Peyer's patch (tissue), 4 donors: ENCODE data around the gene RAP1GAP.

Source experiments
- CTCF ChIP-seq, 6 experiments: fragments of 450-650 bp in 4 of 6; fragments of 200-600 bp in 2 of 6; sonication (generic) in 1 of 6; IDR thresholded peaks; one replicate each; pipeline ENCODE4 v1.5.1; 2017 to 2019; ENCODE audit warnings: antibody characterized with exemption in 6 of 6, mild to moderate bottlenecking in 3 of 6, moderate library complexity in 1 of 6
- POLR2A ChIP-seq, 2 donors: fragments of 450-650 bp; IDR thresholded peaks; one replicate each; pipeline ENCODE4 v1.5.1; 2017; ENCODE audit warnings: antibody characterized with exemption in 2 of 2, mild to moderate bottlenecking in 2 of 2, moderate library complexity in 2 of 2

- TF ChIP-seq CTCF (IDR thresholded peaks at IDR 0.05) (no peak), POLR2A (IDR thresholded peaks at IDR 0.05) (no peak)
These were observed 104.5 kb downstream of the RAP1GAP start for GRCh38 chr1:21564521-21565095.
